HG02852 (cell line): Measurements from ENCODE around the gene RTN4RL2.
"Not testable (repeated sequence)": the region's sequence is repeated elsewhere in the genome, so short reads cannot be mapped to it uniquely, and the experiment has no call there.

Experiments used
- ATAC-seq: cut with Tn5 transposase; IDR thresholded peaks from one replicate; pipeline ENCODE4 v1.9.1; 2021; ENCODE audit warnings: mild to moderate bottlenecking, moderate library complexity; ENCODE audit not compliant: unreplicated experiment

Gene RTN4RL2

DNA sequence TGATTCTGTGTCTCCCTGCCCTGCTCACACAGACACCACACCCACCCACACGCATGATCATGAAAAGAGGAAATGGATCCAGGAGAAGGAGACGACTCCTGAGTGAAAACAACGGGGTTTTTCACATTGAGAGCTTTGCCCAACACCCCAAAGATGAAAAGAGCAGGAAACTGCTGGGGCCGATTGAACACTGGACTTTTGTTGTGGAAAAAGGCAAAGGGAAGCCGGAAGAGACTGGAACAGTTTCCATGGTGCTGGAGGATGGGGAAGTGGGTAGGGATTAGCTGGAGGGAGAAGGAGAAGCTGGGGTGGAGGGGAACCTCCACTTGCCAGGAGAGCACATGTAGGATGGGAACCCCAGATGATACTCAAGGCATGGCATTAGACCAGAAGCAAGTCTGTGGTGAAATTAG, 28.2 kb upstream of the RTN4RL2 start:
- ATAC-seq: no peak

- no peak for ATAC-seq
Measured at GRCh38 chr11:57432714-57433163, 27.6 kb upstream of the RTN4RL2 start.

- ATAC-seq: no peak
Measured at GRCh38 chr11:57434640-57435546, 25.4 kb upstream of the RTN4RL2 start.

DNA sequence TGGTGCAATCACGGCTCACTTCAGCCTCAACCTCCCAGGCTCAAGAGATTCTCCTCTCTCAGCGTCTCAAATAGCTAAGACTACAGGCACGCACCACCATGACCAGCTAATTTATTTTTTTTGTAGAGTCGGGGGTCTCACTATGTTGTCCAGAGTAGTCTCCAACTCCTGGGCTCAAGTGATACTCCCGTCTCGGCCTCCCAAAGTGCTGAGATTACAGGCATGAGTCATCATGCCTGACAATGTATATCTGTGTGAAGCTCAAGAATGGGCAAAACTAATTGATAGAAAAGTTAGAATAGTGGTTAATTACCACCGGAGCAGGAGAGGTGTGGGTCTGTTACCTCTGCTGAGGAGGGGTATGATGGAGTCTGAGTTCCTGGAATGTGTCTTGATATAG, 24.3 kb upstream of the RTN4RL2 start:
- ATAC-seq: no peak

GRCh38 chr11:57438345-57439285, 21.7 kb upstream of the RTN4RL2 start:
- ATAC-seq: no peak

GRCh38 chr11:57439786-57440185, 20.5 kb upstream of the RTN4RL2 start:
- ATAC-seq: no peak

DNA sequence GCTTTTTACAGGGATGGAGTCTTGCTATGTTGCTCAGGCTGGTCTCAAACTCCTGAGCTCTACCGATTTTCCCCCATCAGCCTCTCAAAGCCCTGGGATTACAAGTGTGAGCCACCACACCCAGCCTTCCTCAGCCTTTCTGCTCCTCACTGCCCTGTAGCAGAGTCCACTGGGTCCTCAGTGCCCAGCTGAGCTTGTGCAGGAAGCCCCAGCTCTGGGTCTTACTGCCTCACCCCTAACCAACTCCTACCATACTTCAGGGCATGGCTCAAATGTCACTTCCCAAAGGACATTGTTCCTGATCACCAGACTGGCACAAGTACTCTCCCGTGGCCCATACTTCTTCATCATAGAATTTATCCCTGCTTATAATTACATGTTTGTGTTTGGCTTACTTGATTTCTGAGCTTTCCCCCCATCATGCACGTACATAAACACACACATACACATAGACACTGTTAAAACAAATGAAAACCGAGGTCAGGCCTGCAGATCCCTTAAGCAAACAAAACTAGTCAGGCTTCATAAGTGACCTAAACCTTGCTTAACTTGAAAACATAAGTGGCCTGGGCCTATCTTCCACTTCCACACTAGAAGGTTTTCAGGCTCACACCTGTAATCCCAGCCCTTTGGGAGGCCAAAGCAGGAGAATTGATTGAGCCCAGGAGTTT, 19.4 kb upstream of the RTN4RL2 start:
- ATAC-seq: no peak

DNA sequence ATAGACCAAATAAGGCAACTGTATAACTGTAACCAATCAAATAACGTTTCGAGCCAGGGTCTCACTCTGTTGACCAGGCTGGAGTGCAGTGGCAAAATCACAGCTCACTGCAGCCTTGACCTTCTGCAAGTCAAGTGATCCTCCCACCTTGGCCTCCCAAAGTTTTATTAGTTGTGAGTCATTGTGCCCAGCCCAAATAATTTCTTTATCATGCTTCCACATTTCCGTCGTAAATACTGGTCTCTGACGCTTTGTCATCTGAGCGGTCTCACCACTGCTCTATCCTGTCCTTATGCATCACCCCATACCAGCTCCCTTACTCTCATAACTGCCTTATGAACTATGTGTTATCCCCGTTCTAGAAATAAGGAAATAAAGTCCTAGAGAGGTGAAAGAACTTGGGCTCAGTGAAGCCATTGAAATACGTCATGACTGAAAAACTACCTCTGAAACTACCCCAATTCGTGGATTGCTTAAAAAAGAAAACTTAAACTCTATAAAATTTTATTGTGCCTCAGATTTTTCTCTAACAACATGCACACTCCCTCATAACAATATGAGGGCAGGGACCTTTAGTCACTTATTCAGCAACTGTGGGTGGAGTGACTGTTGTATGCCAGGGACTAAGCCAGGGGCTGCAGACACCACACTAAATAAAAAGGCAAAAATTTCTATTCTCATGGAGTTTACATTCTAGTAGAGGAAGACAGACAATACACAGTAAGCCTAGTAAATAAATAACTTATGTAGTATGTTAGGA, 15.8 kb upstream of the RTN4RL2 start:
- ATAC-seq: no peak

- not testable (repeated sequence) for ATAC-seq
Measured at GRCh38 chr11:57445122-57445394, 15.3 kb upstream of the RTN4RL2 start.

- no peak for ATAC-seq
Measured at GRCh38 chr11:57446055-57446454, 14.3 kb upstream of the RTN4RL2 start.

GRCh38 chr11:57453543-57454177, 6.7 kb upstream of the RTN4RL2 start:
- no peak for ATAC-seq

DNA sequence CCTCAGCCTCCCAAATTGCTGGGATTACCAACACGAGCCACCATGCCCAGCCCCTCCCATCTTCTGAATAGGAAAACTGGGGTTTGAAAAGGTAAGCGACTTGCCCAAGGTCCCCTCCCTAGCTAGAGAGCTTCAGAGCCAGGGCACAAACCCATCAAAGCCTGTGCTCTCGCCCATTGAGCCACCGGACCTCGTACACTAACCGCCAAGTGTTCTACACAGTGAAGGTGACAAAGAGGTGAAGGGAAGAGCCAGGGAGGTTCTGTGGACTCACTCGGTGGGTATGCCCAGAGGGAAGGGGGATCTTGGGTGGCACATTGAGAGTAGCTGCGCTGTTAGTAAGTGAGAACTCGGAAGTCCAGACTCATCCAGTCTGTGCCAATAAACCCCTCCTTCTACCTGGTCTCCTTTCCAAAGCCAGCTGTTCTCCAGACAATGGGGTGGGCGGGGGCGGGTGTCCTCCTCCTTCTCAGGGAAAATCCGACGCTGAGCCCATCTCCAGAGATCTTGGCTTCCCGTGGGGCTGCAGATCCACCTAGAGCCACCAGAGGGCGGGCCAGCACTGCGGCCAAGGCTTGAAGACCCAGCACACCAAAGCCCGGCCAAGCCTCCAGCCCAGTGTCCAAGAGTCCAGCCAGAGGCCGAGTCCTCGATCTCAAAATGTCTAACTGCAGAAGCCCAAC, 3.2 kb upstream of the RTN4RL2 start:
- ATAC-seq: peak; percentile 74

DNA sequence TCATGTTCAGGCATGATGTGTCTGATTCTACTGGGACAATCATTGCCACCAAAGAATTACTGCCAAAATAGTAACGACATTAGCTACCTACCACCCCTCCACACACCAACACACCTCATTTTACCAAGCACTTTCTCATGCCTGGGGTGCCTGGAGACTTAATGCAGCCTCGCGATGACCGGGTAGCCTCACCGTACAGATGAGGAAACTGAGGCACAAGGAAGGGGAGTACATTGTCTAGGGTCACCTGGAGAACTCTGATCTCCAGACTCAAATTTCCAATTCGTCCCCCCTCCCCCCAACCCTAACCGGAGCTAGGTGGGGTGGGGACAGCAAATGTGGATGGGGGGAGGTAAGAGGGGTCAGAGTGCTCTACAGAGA, 2.7 kb upstream of the RTN4RL2 start:
- peak; percentile 24 for ATAC-seq

GRCh38 chr11:57458060-57458409, 2.3 kb upstream of the RTN4RL2 start:
- ATAC-seq: no peak

DNA sequence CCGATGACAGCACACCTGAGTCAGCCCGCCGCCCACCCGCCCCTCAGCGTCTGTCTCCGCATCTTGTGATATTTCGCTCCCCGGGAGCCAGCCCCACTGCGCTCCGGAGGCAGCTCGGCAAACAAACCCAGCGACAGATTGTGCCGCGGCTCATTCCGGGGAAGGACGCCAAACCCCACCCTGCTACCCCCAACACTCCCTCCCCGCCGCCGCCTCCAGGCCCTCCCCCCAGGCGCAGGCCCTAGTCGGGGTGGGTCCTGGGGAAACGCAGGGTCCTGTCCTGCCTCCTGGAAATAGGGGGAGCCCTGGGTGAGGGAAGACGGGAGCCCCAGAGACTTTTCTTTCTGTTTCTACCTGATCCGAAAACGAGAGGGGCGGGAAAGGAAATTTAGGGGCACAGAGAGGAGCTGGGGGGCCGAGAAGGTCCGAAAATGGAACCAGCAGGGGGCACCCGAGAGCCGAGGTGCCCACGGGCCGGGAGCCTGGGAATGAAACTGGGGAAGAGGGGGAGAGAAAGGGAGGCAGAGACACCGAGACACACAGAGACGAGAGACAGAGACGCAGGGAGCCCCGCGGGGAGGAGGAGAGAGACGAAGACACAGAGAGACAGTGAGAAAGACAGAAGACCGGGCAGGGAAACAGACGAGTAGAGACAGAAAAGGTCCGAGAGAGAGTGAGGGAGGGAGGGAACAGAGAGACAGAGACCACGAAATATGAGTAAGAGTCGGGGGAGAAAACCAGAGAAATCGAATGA, 1.7 kb upstream of the RTN4RL2 start:
- ATAC-seq: no peak

GRCh38 chr11:57459164-57460021, 935 bp upstream of the RTN4RL2 start:
- no peak for ATAC-seq

DNA sequence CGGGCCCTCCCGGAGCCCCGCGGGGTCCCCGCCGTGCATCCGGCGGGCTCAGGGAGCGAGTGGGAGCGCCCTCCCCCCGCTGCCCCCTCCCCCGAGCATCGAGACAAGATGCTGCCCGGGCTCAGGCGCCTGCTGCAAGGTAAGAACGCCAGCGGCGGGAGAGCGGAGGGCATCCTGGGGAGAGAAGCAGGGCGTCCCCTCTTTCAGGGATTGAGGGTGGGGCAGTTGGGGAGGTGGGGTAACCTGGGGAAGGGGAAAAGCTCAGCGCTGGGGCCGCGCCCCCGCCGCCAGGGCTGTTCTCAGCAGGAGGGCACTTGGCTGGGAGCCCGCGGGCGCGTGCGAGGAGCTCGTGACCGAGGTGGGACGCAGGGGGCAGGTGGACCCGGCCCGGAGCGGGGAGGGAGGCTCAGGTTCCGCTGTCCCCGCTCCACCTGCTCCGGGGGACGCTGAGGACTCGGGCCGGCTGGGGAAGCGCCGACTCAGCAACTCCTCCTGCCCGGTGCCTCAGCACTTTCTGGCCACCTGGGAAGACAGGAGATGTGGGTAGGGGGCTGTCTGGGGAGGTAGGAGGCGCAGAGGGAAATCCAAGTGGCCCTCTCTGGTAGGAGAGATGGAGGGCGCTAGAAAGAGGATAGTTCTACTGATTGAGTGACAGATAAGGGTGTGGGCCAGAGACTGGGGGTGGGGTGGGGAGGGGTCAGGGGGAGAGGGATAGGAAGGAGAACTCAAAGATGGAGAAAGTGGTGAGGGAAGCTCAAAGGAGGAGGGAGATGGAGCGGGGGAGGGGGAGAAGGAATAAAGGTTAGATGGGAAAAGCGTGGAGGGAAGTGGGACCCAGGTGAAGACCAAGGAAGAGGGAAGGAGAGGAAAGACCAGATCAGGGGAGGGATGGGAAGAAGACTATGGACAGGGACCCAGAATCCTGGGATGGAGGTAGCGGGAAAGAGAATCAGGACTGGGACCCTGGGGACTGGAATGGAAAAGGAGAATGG, 726 bp downstream of the RTN4RL2 start:
- ATAC-seq: no peak
